B cell (primary cell): ENCODE data around the gene VSIG2. TPM values are rescaled to one million over a fixed set of nuclear protein-coding genes. Genes with fewer than 3 reads are reported as not detected.
A peak's percentile ranks its signal among the peaks of the same experiment; 100 is the strongest.

Experiments used
- ATAC-seq: fragments of 200-7000 bp; cut with Tn5 transposase; one replicate; pipeline ENCODE4 v1.10.0; 2021; ENCODE audit warnings: low read depth, mild to moderate bottlenecking, moderate number of reproducible peaks, moderate library complexity
- CTCF ChIA-PET: fragments of 350-600 bp; sonication (Branson Sonifier 250); formaldehyde crosslinking; loops from one replicate; lab custom pipeline; 2021; ENCODE audit warnings: antibody characterized with exemption, inconsistent platforms; lab: Charles Lee
- POLR2A ChIA-PET: fragments of 350-600 bp; sonication (Branson Sonifier 250); formaldehyde crosslinking; loops from one replicate; lab custom pipeline; 2021; ENCODE audit warnings: antibody characterized with exemption; lab: Charles Lee
- DNase-seq: peaks from one replicate; pipeline ENCODE4 v3.0.0; 2013
- H2AFZ ChIP-seq: 2 replicates; pipeline ENCODE4 v1.6.1; 2012; ENCODE audit warnings: mild to moderate bottlenecking, low read depth, low read length; ENCODE audit not compliant: insufficient read depth, poor library complexity, severe bottlenecking
- H3K27ac ChIP-seq, 2 donors: 1 replicate in 1 of 2; 2 replicates in 1 of 2; pipeline ENCODE4 v1.5.1; 2012 to 2013; ENCODE audit warnings: low read length in 2 of 2, mild to moderate bottlenecking in 2 of 2, moderate library complexity in 1 of 2
- H3K27me3 ChIP-seq, 4 experiments: fragments of 200-600 bp in 1 of 4; sonication (generic) in 1 of 4; replicated peaks in 1 of 4; 1 replicate in 2 of 4; 2 replicates in 2 of 4; pipeline versions ENCODE4 v1.6.1 to v1.7.0; 2013 to 2016; ENCODE audit warnings: low read length in 3 of 4, mild to moderate bottlenecking in 2 of 4, mixed read lengths in 1 of 4, moderate library complexity in 1 of 4; ENCODE audit not compliant: insufficient read depth in 4 of 4, control insufficient read depth in 3 of 4; ENCODE audit errors: control extremely low read depth in 1 of 4
- H3K36me3 ChIP-seq, 2 experiments: replicated peaks in 1 of 2; 1 replicate in 1 of 2; 2 replicates in 1 of 2; pipeline versions ENCODE4 v1.6.1 to v1.7.1; 2013; ENCODE audit warnings: low read length in 1 of 2; ENCODE audit not compliant: insufficient read depth in 2 of 2, control insufficient read depth in 1 of 2; ENCODE audit errors: control extremely low read depth in 1 of 2, extremely low read depth in 1 of 2
- H3K4me1 ChIP-seq, 2 donors: fragments of 200-600 bp in 1 of 2; sonication (generic) in 1 of 2; 1 replicate in 1 of 2; 2 replicates in 1 of 2; pipeline versions ENCODE4 v1.5.1 to v1.6.1; 2013 to 2017; ENCODE audit warnings: low read length in 2 of 2; ENCODE audit not compliant: control insufficient read depth in 2 of 2, insufficient read depth in 2 of 2
- H3K4me2 ChIP-seq: replicated peaks from 2 replicates; pipeline ENCODE3; 2012; ENCODE audit warnings: mild to moderate bottlenecking, low read depth, low read length; ENCODE audit not compliant: poor library complexity, severe bottlenecking
- H3K4me3 ChIP-seq, 5 experiments: fragments of 200-600 bp in 1 of 5; sonication (generic) in 1 of 5; 1 replicate in 3 of 5; 2 replicates in 2 of 5; pipeline versions ENCODE4 v1.5.1 to v1.7.0; 2011 to 2016; ENCODE audit warnings: low read length in 4 of 5, mild to moderate bottlenecking in 4 of 5, low read depth in 2 of 5, control low read depth in 1 of 5, moderate library complexity in 1 of 5; ENCODE audit not compliant: insufficient read depth in 1 of 5; ENCODE audit errors: control extremely low read depth in 1 of 5, extremely low read depth in 1 of 5
- H3K79me2 ChIP-seq: fragments of 200-600 bp; sonication (generic); one replicate; pipeline ENCODE4 v1.6.0; 2016; ENCODE audit warnings: low read length; ENCODE audit not compliant: control insufficient read depth, insufficient read depth
- H3K9ac ChIP-seq: fragments of 200-600 bp; sonication (generic); 2 replicates; pipeline ENCODE4 v1.6.1; 2017; ENCODE audit warnings: mild to moderate bottlenecking, low read length, moderate library complexity
- H3K9me3 ChIP-seq, 3 donors: one replicate each; pipeline versions ENCODE4 v1.6.1 to v1.7.1; 2013; ENCODE audit warnings: low read length in 2 of 3; ENCODE audit not compliant: control insufficient read depth in 2 of 3, insufficient read depth in 1 of 3; ENCODE audit errors: control extremely low read depth in 1 of 3
- H4K20me1 ChIP-seq: 2 replicates; pipeline ENCODE4 v1.6.0; 2012; ENCODE audit warnings: mild to moderate bottlenecking, low read length; ENCODE audit not compliant: insufficient read depth, control insufficient read depth, poor library complexity, severe bottlenecking
- H3K27ac Mint-ChIP-seq: one replicate; pipeline ENCODE4 v1.8.0; 2021; ENCODE audit warnings: mixed read lengths
- H3K27me3 Mint-ChIP-seq: one replicate; pipeline ENCODE4 v1.8.0; 2021; ENCODE audit warnings: mixed read lengths
- H3K4me1 Mint-ChIP-seq: one replicate; pipeline ENCODE4 v1.8.0; 2021; ENCODE audit warnings: mixed read lengths
- H3K4me3 Mint-ChIP-seq: one replicate; pipeline ENCODE4 v1.8.0; 2021; ENCODE audit warnings: mixed read lengths
- H3K9me3 Mint-ChIP-seq: one replicate; pipeline ENCODE4 v1.8.0; 2022; ENCODE audit warnings: mixed read lengths; ENCODE audit not compliant: insufficient read depth
- CTCF ChIP-seq: fragments of 200-600 bp; IDR thresholded peaks from one replicate; pipeline ENCODE4 v1.8.0; 2022; ENCODE audit warnings: antibody characterized with exemption, mild to moderate bottlenecking
- EZH2 ChIP-seq: IDR thresholded peaks from 2 replicates; pipeline ENCODE4 v1.6.1; 2012; ENCODE audit warnings: borderline replicate concordance, low read depth, mild to moderate bottlenecking, moderate library complexity, low read length; ENCODE audit not compliant: insufficient read depth, poor library complexity, severe bottlenecking
- WGBS: methylation state at CpG from one replicate; pipeline ENCODE4 v1.1.5; 2013; ENCODE audit warnings: missing lambda C conversion rate; ENCODE audit not compliant: insufficient coverage; 5-methylcytosine and 5-hydroxymethylcytosine counted together
- intact Hi-C: fragments of 100-400 bp; cut with micrococcal nuclease; formaldehyde crosslinking; loops from one replicate; pipeline ENCODE4 v1.10.0; 2022
- polyA plus RNA-seq: library from polyadenylated mRNA; depleted of rRNA; stranded (reverse); fragments of >200 nt; gene quantifications from 2 replicates; pipeline ENCODE4 v1.2.3, GENCODE V29; 2012
- total RNA-seq, 2 donors: library from RNA; stranded (reverse); fragments of 120-200 nt in 1 of 2; gene quantifications; 1 replicate in 1 of 2; 2 replicates in 1 of 2; pipeline versions ENCODE4 v1.2.3 to v1.2.4, GENCODE V29; 2013 to 2022

VSIG2 gene
- total and polyA plus RNA-seq, 2 donors (not counting 1 experiment from before 2014, with no cell fraction given): not detected

GRCh38 chr11:124763156-124763947 is 11.3 kb upstream of the VSIG2 start:
- Mint-ChIP-seq H3K27me3 (peaks cover 3% of the 10 kb centered on the region), H3K27ac (peak overlapping the region; percentile 67), H3K9me3 (no peaks in the 10 kb centered on the region), H3K4me3 (peak overlapping the region; percentile 94), H3K4me1 (peaks cover 43% of the 10 kb centered on the region)
- Histone ChIP-seq H4K20me1 (peaks cover 6% of the 10 kb centered on the region), H3K27me3 (peaks cover 0 to 20% (median 9%) of the 10 kb centered on the region in 4 experiments), H3K9me3 (peaks cover 0 to 3% (median 0%) of the 10 kb centered on the region in 3 donors), H3K27ac (peak overlapping the region in 1 of 2 donors; percentile 67), H3K36me3 (peaks cover 0 to 10% of the 10 kb centered on the region in 2 experiments), H3K9ac (peak overlapping the region; percentile 76), H3K4me2 (peak overlapping the region; percentile 99), H3K79me2 (peaks cover 16% of the 10 kb centered on the region), H3K4me1 (peaks cover 38 to 55% of the 10 kb centered on the region in 2 donors), H3K4me3 (peak overlapping the region; percentile 42 to 81 (median 64)), H2AFZ (peak overlapping the region; percentile 86)
- 13% methylated on average over 17 of the region's 21 CpGs for WGBS
- TF ChIP-seq CTCF (peak; percentile 79), EZH2 (no peak)
- POLR2A ChIA-PET: interaction anchor here (0.6 to 1.6 kb wide), 4 partner anchors 17 to 244 kb away, joined by 3 to 7 read pairs (median 6); partner anchors contain the start of gene NRGN
- CTCF ChIA-PET: interaction anchor here (0.7 to 11.1 kb wide), 30 partner anchors 8 to 121 kb away, joined by 3 to 202 read pairs (median 6); partner anchors contain the start of genes MSANTD2, NRGN, SIAE and SPA17
- peak; percentile 31 for ATAC-seq
- intact Hi-C loops: loop anchor here (1.0 to 2.0 kb wide), 8 partner anchors 17 to 141 kb away; partner anchors contain the start of genes MSANTD2, NRGN, SIAE and SPA17
- peak; percentile 90 for DNase-seq
